H1 (cell line): ENCODE results near the gene DEDD. TPM values are rescaled to one million over a fixed set of nuclear protein-coding genes. Genes with fewer than 3 reads are reported as not detected.

Source experiments
- CTCF ChIA-PET: fragments of 300-600 bp; sonication (Branson Sonifier 250); formaldehyde crosslinking; loops from one replicate; lab custom pipeline; 2021; ENCODE audit not compliant: partially characterized antibody; lab: Charles Lee
- POLR2A ChIA-PET: fragments of 300-600 bp; sonication (Branson Sonifier 250); formaldehyde crosslinking; loops from one replicate; lab custom pipeline; 2021; ENCODE audit warnings: inconsistent platforms; ENCODE audit not compliant: partially characterized antibody; lab: Charles Lee
- DNase-seq, 2 experiments: peaks; one replicate each; pipeline versions ENCODE4 v3.0.0 to v3.0.0-alpha.2; 2010 to 2022; ENCODE audit warnings: low spot score in 2 of 2, low read depth in 1 of 2, mixed read lengths in 1 of 2
- FAIRE-seq: peaks from 2 replicates; lab custom pipeline; 2011; peaks lifted over from hg19 to GRCh38; lab: Jason Lieb, UNC
- H2AFZ ChIP-seq: 2 replicates; pipeline ENCODE4 v1.8.1; 2012; ENCODE audit warnings: low read length, inconsistent platforms
- H2AK5ac ChIP-seq: 2 replicates; pipeline ENCODE4 v1.6.1; 2013; ENCODE audit warnings: low read depth, low read length
- H2BK120ac ChIP-seq: replicated peaks from 2 replicates; pipeline ENCODE3; 2013; ENCODE audit warnings: low read depth, low read length, inconsistent platforms
- H2BK12ac ChIP-seq: 2 replicates; pipeline ENCODE4 v1.6.1; 2013; ENCODE audit warnings: low read depth, low read length
- H2BK15ac ChIP-seq: 2 replicates; pipeline ENCODE4 v1.6.1; 2013; ENCODE audit warnings: low read length
- H2BK20ac ChIP-seq: 2 replicates; pipeline ENCODE4 v1.6.1; 2013; ENCODE audit warnings: low read length
- H2BK5ac ChIP-seq: 2 replicates; pipeline ENCODE4 v1.6.1; 2013; ENCODE audit warnings: low read depth, low read length
- H3K14ac ChIP-seq: 2 replicates; pipeline ENCODE4 v1.6.1; 2013; ENCODE audit warnings: inconsistent platforms; ENCODE audit not compliant: insufficient read length
- H3K18ac ChIP-seq: 2 replicates; pipeline ENCODE4 v1.6.1; 2013; ENCODE audit warnings: low read length; ENCODE audit errors: extremely low read depth
- H3K23ac ChIP-seq: 2 replicates; pipeline ENCODE4 v1.6.1; 2013; ENCODE audit warnings: inconsistent platforms; ENCODE audit not compliant: insufficient read length
- H3K23me2 ChIP-seq: 2 replicates; pipeline ENCODE4 v1.6.1; 2013; ENCODE audit warnings: low read depth, low read length
- H3K27ac ChIP-seq: 2 replicates; pipeline ENCODE4 v1.6.1; 2011; ENCODE audit warnings: low read depth, low read length, inconsistent platforms
- H3K27me3 ChIP-seq, 4 experiments: replicated peaks in 1 of 4; 1 replicate in 1 of 4; 2 replicates in 3 of 4; pipeline versions ENCODE4 v1.6.1 to v1.8.1; 2011 to 2013; ENCODE audit warnings: low read length in 3 of 4, mild to moderate bottlenecking in 3 of 4, inconsistent platforms in 2 of 4, mixed read lengths in 2 of 4, moderate library complexity in 1 of 4; ENCODE audit not compliant: control insufficient read depth in 3 of 4, insufficient read depth in 3 of 4; ENCODE audit errors: extremely low read depth in 1 of 4
- H3K36me3 ChIP-seq, 4 experiments: 2 replicates each; pipeline versions ENCODE4 v1.6.1 to v1.8.1; 2011 to 2013; ENCODE audit warnings: mild to moderate bottlenecking in 4 of 4, low read length in 3 of 4, moderate library complexity in 2 of 4, control low read depth in 1 of 4, inconsistent platforms in 1 of 4; ENCODE audit not compliant: insufficient read depth in 4 of 4, control insufficient read depth in 2 of 4
- H3K4ac ChIP-seq: replicated peaks from 2 replicates; pipeline ENCODE3; 2013; ENCODE audit warnings: low read length, low read depth, mixed read lengths, inconsistent platforms; ENCODE audit not compliant: insufficient read length
- H3K4me1 ChIP-seq, 4 experiments: replicated peaks in 1 of 4; 1 replicate in 1 of 4; 2 replicates in 3 of 4; pipeline versions ENCODE4 v1.6.1 to v1.8.1; 2011 to 2013; ENCODE audit warnings: low read length in 3 of 4, inconsistent platforms in 2 of 4, mixed read lengths in 1 of 4; ENCODE audit not compliant: insufficient read depth in 4 of 4, control insufficient read depth in 3 of 4
- H3K4me2 ChIP-seq, 2 experiments: 2 replicates each; pipeline versions ENCODE4 v1.6.1 to v1.8.1; 2011 to 2013; ENCODE audit warnings: low read depth in 2 of 2, low read length in 2 of 2, control low read depth in 1 of 2, inconsistent platforms in 1 of 2, mild to moderate bottlenecking in 1 of 2; ENCODE audit not compliant: insufficient read depth in 1 of 2
- H3K4me3 ChIP-seq, 4 experiments: fragments of 200-600, 300-600 bp in 1 of 4; sonication (generic), shearing (Covaris generic), sonication (Bioruptor Twin) in 1 of 4; 2 replicates each; pipeline versions ENCODE4 v1.5.1 to v1.8.1; 2011 to 2016; ENCODE audit warnings: low read length in 4 of 4, low read depth in 3 of 4, control low read depth in 2 of 4, inconsistent platforms in 2 of 4, mild to moderate bottlenecking in 2 of 4, mixed read lengths in 1 of 4, moderate library complexity in 1 of 4; ENCODE audit not compliant: insufficient read depth in 2 of 4; ENCODE audit errors: extremely low read depth in 1 of 4
- H3K56ac ChIP-seq: replicated peaks from 2 replicates; pipeline ENCODE3; 2013; ENCODE audit warnings: low read depth, mild to moderate bottlenecking, mixed read lengths, low read length, inconsistent platforms; ENCODE audit not compliant: insufficient read length
- H3K79me1 ChIP-seq: 2 replicates; pipeline ENCODE4 v1.6.1; 2013; ENCODE audit warnings: low read depth, low read length, control low read depth
- H3K79me2 ChIP-seq, 2 experiments: 2 replicates each; pipeline versions ENCODE4 v1.6.1 to v1.8.1; 2012 to 2013; ENCODE audit warnings: low read length in 2 of 2, mild to moderate bottlenecking in 2 of 2, inconsistent platforms in 1 of 2; ENCODE audit not compliant: insufficient read depth in 2 of 2, control insufficient read depth in 1 of 2
- H3K9ac ChIP-seq, 4 experiments: replicated peaks in 1 of 4; 1 replicate in 1 of 4; 2 replicates in 3 of 4; pipeline versions ENCODE4 v1.6.1 to v1.8.1; 2011 to 2013; ENCODE audit warnings: low read depth in 3 of 4, low read length in 3 of 4, control low read depth in 2 of 4, mild to moderate bottlenecking in 2 of 4, moderate library complexity in 2 of 4, inconsistent platforms in 1 of 4; ENCODE audit errors: extremely low read depth in 1 of 4
- H3K9me3 ChIP-seq, 2 experiments: 2 replicates each; pipeline versions ENCODE4 v1.6.1 to v1.8.1; 2012 to 2013; ENCODE audit warnings: mild to moderate bottlenecking in 2 of 2, moderate library complexity in 2 of 2, control low read depth in 1 of 2, inconsistent platforms in 1 of 2, low read depth in 1 of 2, low read length in 1 of 2, mixed read lengths in 1 of 2; ENCODE audit not compliant: insufficient read depth in 2 of 2
- H4K20me1 ChIP-seq, 2 experiments: replicated peaks in 1 of 2; 2 replicates each; pipeline versions ENCODE3 to v1.8.1; 2011 to 2013; ENCODE audit warnings: inconsistent platforms in 2 of 2, low read length in 2 of 2, mild to moderate bottlenecking in 1 of 2; ENCODE audit not compliant: insufficient read depth in 2 of 2, control insufficient read depth in 1 of 2
- H4K5ac ChIP-seq: 2 replicates; pipeline ENCODE4 v1.6.1; 2013; ENCODE audit warnings: low read length, low read depth, mixed read lengths, inconsistent platforms; ENCODE audit not compliant: insufficient read length
- H4K8ac ChIP-seq: 2 replicates; pipeline ENCODE4 v1.8.0; 2013; ENCODE audit warnings: mild to moderate bottlenecking, moderate library complexity, low read length, inconsistent platforms; ENCODE audit not compliant: insufficient read depth; ENCODE audit errors: extremely low read depth
- H4K91ac ChIP-seq: replicated peaks from 2 replicates; pipeline ENCODE3; 2013; ENCODE audit warnings: low read length, mixed read lengths, inconsistent platforms; ENCODE audit not compliant: insufficient read length
- CHD1 ChIP-seq: IDR thresholded peaks from 2 replicates; pipeline ENCODE4 v1.6.1; 2012; ENCODE audit warnings: low read depth, low read length, improper control_type of control experiment
- EGR1 ChIP-seq: IDR thresholded peaks from 2 replicates; pipeline ENCODE4 v1.6.1; 2011; ENCODE audit warnings: low read depth, low read length, borderline replicate concordance
- EP300 ChIP-seq, 2 experiments: IDR thresholded peaks; 1 replicate in 1 of 2; 2 replicates in 1 of 2; pipeline ENCODE4 v1.6.1; 2011 to 2012; ENCODE audit warnings: low read depth in 2 of 2, low read length in 2 of 2, mild to moderate bottlenecking in 2 of 2, borderline replicate concordance in 1 of 2, inconsistent platforms in 1 of 2, moderate library complexity in 1 of 2
- GTF2F1 ChIP-seq: IDR thresholded peaks from 2 replicates; pipeline ENCODE4 v1.6.1; 2012; ENCODE audit warnings: low read depth, low read length, improper control_type of control experiment, borderline replicate concordance
- JUN ChIP-seq: IDR thresholded peaks from 2 replicates; pipeline ENCODE4 v1.6.1; 2011; ENCODE audit warnings: low read depth, mild to moderate bottlenecking, improper control_type of control experiment, low read length
- JUND ChIP-seq: IDR thresholded peaks from 2 replicates; pipeline ENCODE4 v1.6.1; 2011; ENCODE audit warnings: mild to moderate bottlenecking, improper control_type of control experiment, low read length
- KDM5A ChIP-seq: fragments of 200-600 bp; IDR thresholded peaks from 2 replicates; pipeline ENCODE4 v1.7.1; 2012; ENCODE audit warnings: mild to moderate bottlenecking, low read length, inconsistent platforms, mixed read lengths
- MAX ChIP-seq: IDR thresholded peaks from 2 replicates; pipeline ENCODE4 v1.6.1; 2012; ENCODE audit warnings: inconsistent platforms
- RAD21 ChIP-seq, 2 experiments: IDR thresholded peaks in 1 of 2; conservative IDR thresholded peaks in 1 of 2; 2 replicates each; pipeline ENCODE4 v1.6.1; 2011; ENCODE audit warnings: low read depth in 2 of 2, low read length in 2 of 2, improper control_type of control experiment in 1 of 2, inconsistent platforms in 1 of 2, mild to moderate bottlenecking in 1 of 2, moderate library complexity in 1 of 2
- SIX5 ChIP-seq: IDR thresholded peaks from 2 replicates; pipeline ENCODE4 v1.6.1; 2011; ENCODE audit warnings: mild to moderate bottlenecking, low read depth, low read length
- TAF1 ChIP-seq: IDR thresholded peaks from 2 replicates; pipeline ENCODE4 v1.6.1; 2011; ENCODE audit warnings: mild to moderate bottlenecking, low read depth, low read length
- TEAD4 ChIP-seq: IDR thresholded peaks from 2 replicates; pipeline ENCODE4 v1.6.1; 2012; ENCODE audit warnings: low read depth, low read length, inconsistent platforms, mixed read lengths
- WGBS, 2 experiments: shearing (Covaris generic) in 1 of 2; methylation state at CpG; one replicate each; pipeline versions ENCODE4 v1.1.6 to v1.1.7; 2013 to 2015; ENCODE audit warnings: low lambda C conversion rate in 2 of 2, mixed read lengths in 2 of 2, inconsistent platforms in 1 of 2, low coverage in 1 of 2, missing lambda C conversion rate in 1 of 2; ENCODE audit not compliant: insufficient replicate concordance in 2 of 2, insufficient coverage in 1 of 2, insufficient read length in 1 of 2; ENCODE audit errors: extremely low coverage in 1 of 2, missing lambda C conversion rate in 1 of 2; 5-methylcytosine and 5-hydroxymethylcytosine counted together
- polyA plus RNA-seq, 7 experiments: library from polyadenylated mRNA; depleted of rRNA in 3 of 7; stranded (reverse) in 5 of 7; unstranded in 2 of 7; fragments of >200 nt in 5 of 7; fragments of 200-250 nt in 2 of 7; gene quantifications; 1 replicate in 5 of 7; 2 replicates in 1 of 7; 4 replicates in 1 of 7; pipeline versions ENCODE4 v1.2.1 to v1.2.3, GENCODE V29; 2011 to 2013; ENCODE audit warnings: missing spikeins in 2 of 7, mixed read lengths in 2 of 7
- total RNA-seq: library from RNA; stranded (reverse); fragmentation: NEBNext Ultra II Directional; extraction: Animal tissue kit (Norgen Biotek cat#: 25700); gene quantifications from 2 replicates; pipeline ENCODE4 v1.2.1, GENCODE V29; 2021

DEDD gene
- total and polyA plus RNA-seq, 2 of the 8 experiments (the other 6 are each of a cell fraction or from before 2014, with no cell fraction given) = 42.6 to 55.9 TPM

DNA sequence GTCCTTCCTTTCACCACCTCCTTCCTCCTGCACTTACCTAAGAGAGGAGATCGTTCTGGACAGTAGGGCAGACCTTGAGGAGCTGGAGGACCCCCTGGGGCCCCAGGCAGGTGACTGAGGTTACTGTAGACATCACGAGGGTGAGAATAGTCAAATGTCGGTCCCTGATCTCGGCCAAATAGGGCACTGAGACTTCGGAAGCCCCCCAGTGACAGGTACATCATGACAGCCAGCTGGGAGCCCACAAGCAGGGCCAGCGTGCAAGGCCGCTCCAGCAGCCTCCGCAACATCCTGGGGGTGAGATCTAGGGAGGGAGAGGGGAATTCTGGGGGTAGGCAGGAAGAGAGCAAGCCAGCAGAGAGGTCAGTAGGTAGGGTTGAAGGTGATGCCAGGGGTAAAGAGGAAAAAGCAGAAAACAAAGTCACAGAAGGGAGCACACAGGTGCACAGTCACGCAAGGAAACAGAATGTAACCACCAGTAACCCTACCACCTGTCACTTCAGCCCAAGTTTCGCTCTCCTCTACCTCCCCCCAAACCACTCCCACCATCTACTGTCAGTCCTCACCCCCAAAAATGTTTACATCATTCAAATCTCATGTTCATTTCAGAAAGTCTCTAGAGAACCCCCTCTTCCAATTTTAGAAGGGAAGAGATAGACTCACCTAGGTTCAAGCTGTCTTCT lies 43.4 kb upstream of the DEDD start:
- peaks cover 0 to 4% of the 10 kb centered on the region in 2 experiments; a peak in 1 of 4 replicates for H3K79me2 ChIP-seq
- H3K27me3 ChIP-seq = no peaks in the 10 kb centered on the region
- peak overlapping the region in 1 of 4 experiments; percentile 85; a peak in 3 of 8 replicates for H3K4me3 ChIP-seq
- peaks cover 10 to 39% (median 24%) of the 10 kb centered on the region in 4 experiments for H3K36me3 ChIP-seq
- no peak overlapping the region for H3K27ac ChIP-seq
- no peak overlapping the region for H3K23ac ChIP-seq
- H3K56ac ChIP-seq = no peak overlapping the region
- no peak overlapping the region for H4K91ac ChIP-seq
- H2BK12ac ChIP-seq = no peak overlapping the region
- peak overlapping the region; percentile 61 to 93; a peak in 2 of 4 replicates for H3K4me2 ChIP-seq
- DNase-seq = no peak
- H4K8ac ChIP-seq = no peak overlapping the region; the same call in 1 of the 2 replicates
- 79% methylated on average over 10 of the region's 10 CpGs; no CpG with 5 or more reads in 1 of the 2 experiments for WGBS, 2 experiments
- POLR2A ChIA-PET = interaction anchor here (0.6 to 4.0 kb wide), 14 partner anchors 9 to 146 kb away, joined by 3 to 51 read pairs (median 4); partner anchors contain the start of genes ADAMTS4, APOA2, DEDD and PPOX
- H2BK5ac ChIP-seq = no peak overlapping the region
- H3K9ac ChIP-seq = no peak overlapping the region
- H2AK5ac ChIP-seq = no peak overlapping the region
- no peak overlapping the region for H2BK20ac ChIP-seq
- CTCF ChIA-PET = interaction anchor here (1.2 to 2.8 kb wide), 4 partner anchors 10 to 50 kb away, joined by 3 to 27 read pairs (median 8); partner anchors contain the start of genes ADAMTS4, PPOX and TOMM40L
- no peak for FAIRE-seq
- no peaks in the 10 kb centered on the region for H3K9me3 ChIP-seq
- peaks cover 4% of the 10 kb centered on the region for H3K79me1 ChIP-seq
- no peak overlapping the region for H3K18ac ChIP-seq
- H3K4me1 ChIP-seq = peaks cover 0 to 13% (median under 1%) of the 10 kb centered on the region in 4 experiments; a peak in 3 of 7 replicates
- H4K5ac ChIP-seq = no peak overlapping the region
- H4K20me1 ChIP-seq = peaks cover 0 to 6% of the 10 kb centered on the region in 2 experiments
- H2BK15ac ChIP-seq = no peak overlapping the region
- H3K14ac ChIP-seq = no peak overlapping the region
- peaks cover 2% of the 10 kb centered on the region; the same call in 1 of the 2 replicates for H3K23me2 ChIP-seq
- no peak overlapping the region for H2AFZ ChIP-seq
- H3K4ac ChIP-seq = no peak overlapping the region
- no peak overlapping the region for H2BK120ac ChIP-seq
- TF ChIP-seq EGR1 (no peak), GTF2F1 (no peak), CHD1 (no peak), EP300 (IDR thresholded peaks at IDR 0.05; ENCODE audit: borderline replicate concordance in 1 of 2, low read depth in 2 of 2, low read length in 2 of 2) (no peak), MAX (no peak), SIX5 (no peak), KDM5A (no peak), JUN (no peak), RAD21 (IDR thresholded peaks at IDR 0.05 in 1 of 2, conservative IDR thresholded peaks at IDR 0.05 in 1 of 2; ENCODE audit: low read depth in 2 of 2, low read length in 2 of 2) (no peak), TEAD4 (no peak), TAF1 (no peak), JUND (no peak)
